GM21723 (cell line): Measurements from ENCODE around the gene HNMT.
"Not testable (repeated sequence)": the region's sequence is repeated elsewhere in the genome, so short reads cannot be mapped to it uniquely, and the experiment has no call there.

Experiments
- ATAC-seq: cut with Tn5 transposase; IDR thresholded peaks from one replicate; pipeline ENCODE4 v1.9.1; 2021; ENCODE audit warnings: mild to moderate bottlenecking, moderate library complexity; ENCODE audit not compliant: unreplicated experiment

HNMT gene

GRCh38 chr2:138037090-138037489, 72.8 kb downstream of the HNMT start:
- ATAC-seq = no peak

- no peak for ATAC-seq
These were observed 76.3 kb downstream of the HNMT start for GRCh38 chr2:138040616-138041015.

GRCh38 chr2:138042311-138042710, 78.0 kb downstream of the HNMT start:
- no peak for ATAC-seq

- ATAC-seq = not testable (repeated sequence)
These were observed 79.3 kb downstream of the HNMT start for GRCh38 chr2:138043588-138043987.

GRCh38 chr2:138058427-138058826, 94.2 kb downstream of the HNMT start:
- no peak for ATAC-seq

GRCh38 chr2:138059487-138060300, 95.4 kb downstream of the HNMT start:
- ATAC-seq = no peak

- ATAC-seq = no peak
These were observed 96.0 kb downstream of the HNMT start for GRCh38 chr2:138060301-138060635.

- no peak for ATAC-seq
These were observed 97.7 kb downstream of the HNMT start for GRCh38 chr2:138061961-138062360.

- no peak for ATAC-seq
These were observed 98.9 kb downstream of the HNMT start for GRCh38 chr2:138063181-138063580.
